Measurements from ENCODE around the gene CAPN5.

The CAPN5 gene

DNA sequence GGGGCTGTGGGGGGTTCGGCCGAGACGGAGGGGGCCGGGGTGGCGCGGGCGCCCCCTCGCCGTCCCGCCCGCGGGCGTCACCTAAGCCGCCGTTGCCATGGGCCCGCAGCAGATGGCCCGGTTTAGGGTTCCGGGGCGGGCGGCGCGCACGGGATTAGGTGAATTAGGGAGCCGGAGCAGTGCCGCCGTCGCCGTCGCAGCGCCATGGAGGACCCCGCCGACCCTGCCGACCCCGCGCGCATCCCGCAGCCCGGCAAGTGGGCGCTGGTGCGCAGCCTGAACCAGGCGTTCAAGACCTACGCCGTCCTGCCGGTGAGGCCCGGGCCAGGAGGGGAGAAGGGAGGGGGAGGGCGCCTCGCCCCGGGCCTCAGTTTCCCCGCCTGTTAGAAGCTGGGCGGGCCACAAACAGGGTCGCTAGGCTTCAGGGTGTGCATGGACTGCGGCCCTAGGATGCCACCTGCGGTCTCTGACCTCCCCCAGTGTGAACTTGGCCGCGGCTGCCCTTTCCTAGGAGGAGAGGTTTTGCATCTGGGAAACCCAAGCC, 71.4 kb downstream of the CAPN5 start:
- no peak for DNase-seq

GRCh38 chr11:77139201-77139600, 72.4 kb downstream of the CAPN5 start:
- DNase-seq, result no peak

GRCh38 chr11:77140231-77140851, 73.6 kb downstream of the CAPN5 start:
- DNase-seq, result no peak

GRCh38 chr11:77141034-77141433, 74.3 kb downstream of the CAPN5 start:
- DNase-seq, result no peak

- no peak for DNase-seq
These were observed 74.7 kb downstream of the CAPN5 start for GRCh38 chr11:77141475-77141874.

GRCh38 chr11:77142091-77142975, 75.6 kb downstream of the CAPN5 start:
- DNase-seq, result peak; percentile 62

DNA sequence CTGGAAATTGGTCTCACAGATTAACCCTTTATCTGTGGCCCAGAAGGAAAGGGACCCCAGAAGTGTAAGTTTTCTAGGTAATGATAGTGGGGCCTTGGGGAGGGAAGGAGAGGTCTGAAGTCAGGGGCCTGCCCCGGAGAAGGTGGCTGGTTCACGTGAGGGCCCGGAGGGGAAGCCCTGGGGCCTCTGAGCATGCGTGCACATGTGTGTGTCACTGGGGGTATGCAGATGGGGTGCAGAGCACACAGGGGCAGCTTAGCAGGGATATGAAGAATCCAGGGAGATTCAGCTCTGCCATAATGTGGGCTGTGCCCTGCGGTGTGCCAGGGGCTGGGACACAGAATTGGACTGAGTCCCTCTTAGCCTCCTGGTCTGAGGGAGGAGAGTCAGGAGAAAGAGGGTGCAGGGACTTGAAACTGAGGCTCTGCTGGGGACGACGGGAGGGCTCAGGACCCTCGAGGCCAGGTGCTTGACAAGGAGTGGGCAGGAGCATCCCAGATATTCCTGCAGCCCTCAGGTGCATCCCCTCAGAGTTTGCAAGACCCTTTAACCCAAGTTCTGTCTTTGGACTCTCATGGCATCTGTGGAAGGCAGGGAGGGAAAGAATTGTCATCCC, 76.7 kb downstream of the CAPN5 start:
- no peak for DNase-seq

- no peak for DNase-seq
These were observed 77.6 kb downstream of the CAPN5 start for GRCh38 chr11:77144196-77144856.

GRCh38 chr11:77144857-77145428, 78.2 kb downstream of the CAPN5 start:
- DNase-seq, result no peak

- DNase-seq, result no peak
These were observed 79.7 kb downstream of the CAPN5 start for GRCh38 chr11:77146261-77147035.

GRCh38 chr11:77147036-77147315, 80.2 kb downstream of the CAPN5 start:
- no peak for DNase-seq

GRCh38 chr11:77147668-77148321, 81.0 kb downstream of the CAPN5 start:
- DNase-seq, result no peak

GRCh38 chr11:77148963-77149715, 82.4 kb downstream of the CAPN5 start:
- DNase-seq, result no peak

DNA sequence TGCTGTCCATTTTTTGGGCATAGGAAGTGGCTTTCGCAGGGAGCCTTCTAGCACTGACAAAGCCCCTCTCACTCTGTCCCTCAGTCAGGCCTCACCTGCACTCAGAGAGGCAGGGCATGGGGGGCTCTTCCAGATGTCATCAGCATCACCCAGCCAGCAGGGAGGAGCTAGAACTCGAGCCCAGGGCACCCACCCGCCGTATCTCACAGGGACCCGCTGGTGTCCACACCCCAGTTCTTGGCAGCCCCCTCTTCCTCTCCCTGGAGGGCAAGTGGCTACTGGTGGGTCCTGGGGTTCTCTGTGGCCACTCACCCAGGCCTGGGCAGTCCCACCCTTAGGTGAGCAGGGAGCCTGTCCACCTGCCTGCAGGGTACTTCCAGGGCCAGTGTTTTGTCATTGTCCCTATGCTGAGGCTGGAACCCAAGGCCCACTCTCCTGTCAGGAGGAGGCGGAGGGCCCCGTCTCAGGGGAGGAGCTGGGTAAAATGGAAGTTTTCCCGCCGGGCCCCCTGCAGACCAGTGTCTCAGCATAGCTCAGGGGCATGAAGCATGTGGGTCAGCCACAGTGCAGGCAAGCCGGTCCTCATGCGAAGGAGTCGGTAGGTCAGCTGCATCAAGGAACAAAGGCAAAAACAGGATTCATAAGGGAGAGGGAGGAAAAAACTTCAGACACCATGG, 83.1 kb downstream of the CAPN5 start:
- DNase-seq, result no peak

DNA sequence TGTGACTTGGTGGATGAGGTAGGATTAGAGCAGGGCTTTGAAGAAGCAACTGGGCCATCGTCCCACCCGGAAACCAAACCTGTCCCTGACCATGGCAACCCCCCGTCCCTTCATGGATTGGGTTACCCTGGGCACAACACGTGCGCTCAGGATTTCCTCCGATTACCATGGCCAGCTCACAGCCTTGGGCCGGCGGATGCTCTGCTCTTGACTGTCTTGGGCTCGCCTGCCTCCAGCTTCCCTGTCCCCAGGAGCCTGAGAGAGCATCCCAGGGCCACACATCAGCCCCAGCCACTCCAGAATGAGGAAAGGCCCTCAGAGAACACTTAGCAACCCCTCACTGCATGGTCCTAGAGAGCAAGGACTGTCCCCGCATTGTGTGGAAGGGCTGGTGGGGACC, 84.1 kb downstream of the CAPN5 start:
- no peak for DNase-seq

GRCh38 chr11:77151804-77152509, 85.2 kb downstream of the CAPN5 start:
- peak; percentile 96 for DNase-seq

DNA sequence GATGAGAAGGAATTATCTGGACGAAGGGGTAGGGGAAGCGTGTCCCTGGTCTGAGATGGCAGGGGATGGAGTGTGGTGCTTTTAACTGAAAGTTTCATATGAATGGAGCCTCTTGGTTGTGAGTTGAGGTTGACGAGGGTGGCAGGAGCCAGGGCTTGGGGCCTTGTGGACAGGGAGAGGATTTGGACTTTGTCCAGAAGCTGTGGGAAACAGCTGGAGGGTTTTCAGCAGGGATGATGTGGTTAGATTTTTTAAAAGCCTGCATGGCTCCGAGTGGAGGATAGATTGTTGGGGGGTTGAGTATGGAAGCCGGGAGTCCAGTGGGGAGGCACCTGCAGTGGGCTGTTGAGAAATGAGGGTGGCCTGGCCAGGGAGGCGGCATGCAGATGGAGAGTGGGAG, 86.1 kb downstream of the CAPN5 start:
- no peak for DNase-seq

DNA sequence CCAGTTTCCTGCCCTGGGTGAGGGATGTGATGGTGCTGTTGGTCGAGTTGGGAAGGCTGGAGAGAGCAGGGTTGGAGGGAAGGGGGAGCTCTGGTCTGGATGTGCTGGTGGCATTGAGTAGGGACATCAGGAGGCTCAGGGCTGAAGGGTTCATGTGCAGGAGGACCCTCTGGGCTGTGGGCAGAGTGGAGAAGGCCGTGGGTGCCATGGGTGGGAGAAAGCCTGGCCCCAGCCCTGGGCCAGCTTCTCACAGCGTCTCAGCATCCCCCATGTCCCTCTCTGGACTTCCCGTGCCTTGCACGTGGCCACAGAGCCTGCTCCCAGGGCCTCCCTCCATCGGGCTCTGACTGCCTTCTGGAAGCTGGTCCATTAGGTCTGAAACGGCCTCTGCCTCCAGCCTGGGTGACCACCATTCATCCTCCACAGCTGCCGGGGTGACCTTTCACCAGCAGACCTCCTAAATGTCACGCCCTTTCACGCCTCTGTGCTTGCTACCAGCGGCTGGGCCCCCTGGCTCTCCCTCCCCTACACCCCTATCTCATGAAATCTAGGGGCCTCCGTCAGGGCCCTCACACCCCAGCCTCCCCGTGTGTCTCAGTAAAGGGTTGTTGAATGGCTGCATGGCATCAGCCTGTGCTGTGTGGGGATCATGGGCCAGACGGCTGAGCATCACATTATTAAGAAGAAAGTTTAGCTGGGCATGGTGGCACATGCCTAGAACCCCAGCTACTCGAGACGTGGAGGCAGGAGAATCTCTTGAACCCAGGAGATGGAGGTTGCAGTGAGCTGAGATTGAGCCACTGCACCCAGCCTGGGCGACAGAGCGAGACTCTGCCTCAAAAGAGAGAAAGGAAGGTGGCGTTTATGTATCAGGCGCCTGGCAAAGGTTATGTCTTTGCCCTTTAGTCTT, 86.8 kb downstream of the CAPN5 start:
- no peak for DNase-seq

All from GDM1 (cell line).